HG03558 (cell line): ENCODE data around the gene FAM171A1.
"Not testable (repeated sequence)": the region's sequence is repeated elsewhere in the genome, so short reads cannot be mapped to it uniquely, and the experiment has no call there.

Source experiments
- ATAC-seq: cut with Tn5 transposase; IDR thresholded peaks from one replicate; pipeline ENCODE4 v1.9.1; 2021; ENCODE audit warnings: moderate number of reproducible peaks; ENCODE audit not compliant: unreplicated experiment; ENCODE audit errors: extremely low read depth

The FAM171A1 gene

DNA sequence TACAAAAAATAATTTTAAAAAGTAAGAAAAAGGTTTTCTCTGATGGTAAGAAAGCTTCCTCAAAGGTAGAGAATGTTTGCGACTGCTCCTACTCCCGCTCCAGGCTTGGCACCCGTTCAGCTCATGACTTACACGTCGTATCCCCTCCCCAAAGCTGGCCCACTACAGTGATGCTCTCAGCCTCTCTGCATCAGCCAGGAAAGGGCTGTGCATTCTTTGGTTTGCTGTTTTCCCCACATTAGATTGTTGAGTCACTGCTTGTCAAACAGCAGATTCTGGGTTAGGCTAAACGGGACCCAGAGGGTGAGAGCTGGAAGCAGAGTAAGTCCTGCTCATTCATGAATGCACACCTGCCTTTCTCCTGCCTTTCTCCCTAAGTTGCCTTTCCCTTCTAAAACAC, 147.9 kb downstream of the FAM171A1 start:
- no peak for ATAC-seq

DNA sequence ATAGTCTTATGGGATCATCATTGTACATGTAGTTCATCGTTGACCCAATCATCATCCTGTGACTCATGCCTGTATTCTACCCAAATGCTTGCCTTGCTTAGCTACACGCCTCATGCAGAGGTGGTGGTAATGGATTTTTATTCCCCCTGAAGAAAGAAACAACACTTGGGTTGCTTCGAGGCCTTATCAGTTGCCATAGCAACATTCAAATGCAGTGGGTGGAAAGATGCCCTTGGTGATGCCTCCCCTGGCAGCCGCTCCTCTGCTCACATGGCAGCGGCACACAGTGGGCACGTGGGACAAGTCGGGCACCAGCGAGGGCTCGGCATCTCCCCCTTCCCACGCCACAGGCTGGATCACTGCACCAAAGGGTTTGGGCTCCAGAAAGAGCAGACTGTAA, 148.6 kb downstream of the FAM171A1 start:
- no peak for ATAC-seq

DNA sequence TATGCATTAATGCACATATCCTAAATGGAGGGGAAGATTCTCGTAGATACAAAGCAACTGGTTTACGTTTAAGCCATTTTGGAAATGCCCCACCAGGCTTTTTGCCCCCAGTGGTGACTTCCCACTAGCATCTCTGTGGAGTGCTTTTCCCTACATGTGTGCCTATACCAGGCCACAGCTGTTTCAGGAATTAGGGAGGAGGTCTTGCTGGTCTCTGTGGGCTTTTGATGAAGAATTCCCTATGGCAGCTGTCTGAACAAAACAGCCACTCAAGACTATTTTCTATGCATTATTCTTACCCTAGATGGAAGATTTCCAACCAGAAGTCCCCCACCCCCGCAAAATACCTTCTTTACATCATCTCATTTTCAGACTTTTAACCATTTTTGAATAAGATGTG, 150.6 kb downstream of the FAM171A1 start:
- ATAC-seq, result no peak

DNA sequence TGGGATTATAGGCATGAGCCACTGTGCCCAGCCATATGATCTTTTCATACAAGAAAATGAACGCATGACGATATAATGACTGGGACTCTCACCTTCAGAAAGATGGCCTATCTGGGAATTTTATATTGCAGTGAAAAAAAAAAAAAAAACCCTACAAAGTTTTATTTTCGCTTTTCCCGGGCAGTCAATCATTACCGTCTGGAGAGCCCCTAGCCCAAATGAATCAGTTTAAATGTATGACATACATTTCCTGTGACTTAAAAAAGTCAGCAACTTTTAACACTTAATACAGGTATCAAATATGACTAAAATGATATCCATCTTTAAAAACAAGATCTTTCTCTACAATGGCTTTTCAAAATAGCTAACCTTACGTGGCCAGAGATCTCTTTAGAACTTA, 154.4 kb downstream of the FAM171A1 start:
- no peak for ATAC-seq

DNA sequence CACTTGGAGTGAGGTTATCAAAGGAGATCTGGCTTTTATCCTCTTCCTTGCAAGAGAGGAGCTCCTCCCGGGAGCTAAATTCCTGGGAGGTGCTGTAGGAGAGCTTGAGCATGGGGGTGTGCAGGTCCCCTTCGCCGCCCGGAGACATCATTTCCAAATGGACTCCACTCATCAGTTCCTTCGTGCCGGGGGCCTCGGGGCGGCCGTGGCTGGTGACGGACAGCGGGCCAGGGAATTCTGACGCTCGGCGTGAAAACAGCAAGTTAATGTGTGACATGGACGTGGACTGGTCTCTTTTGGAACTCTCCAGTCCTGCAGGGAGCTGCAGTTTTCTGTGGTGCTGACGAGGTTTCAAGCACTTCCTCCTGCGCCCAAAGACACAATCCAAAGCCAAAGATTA, 156.9 kb downstream of the FAM171A1 start:
- no peak for ATAC-seq

DNA sequence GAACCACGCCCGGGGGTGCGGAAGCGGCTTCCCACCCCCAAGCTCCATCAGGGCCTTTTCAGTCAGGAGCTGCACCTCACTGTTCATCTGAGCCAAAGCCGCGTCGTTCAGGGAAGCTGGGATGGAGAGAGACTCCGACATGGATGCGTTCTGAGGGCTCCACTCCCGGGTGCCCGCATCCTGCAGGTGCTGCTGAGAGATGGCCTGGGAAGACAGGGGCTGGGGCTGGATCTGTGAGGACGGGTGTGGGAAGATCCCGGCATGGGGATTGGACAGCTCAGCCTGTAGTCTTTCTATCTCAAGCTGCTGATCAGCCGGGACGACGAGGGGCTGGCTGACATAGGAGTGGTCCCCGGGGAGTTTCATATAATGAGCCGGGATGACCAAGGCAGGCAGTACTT, 157.6 kb downstream of the FAM171A1 start:
- ATAC-seq, result no peak

DNA sequence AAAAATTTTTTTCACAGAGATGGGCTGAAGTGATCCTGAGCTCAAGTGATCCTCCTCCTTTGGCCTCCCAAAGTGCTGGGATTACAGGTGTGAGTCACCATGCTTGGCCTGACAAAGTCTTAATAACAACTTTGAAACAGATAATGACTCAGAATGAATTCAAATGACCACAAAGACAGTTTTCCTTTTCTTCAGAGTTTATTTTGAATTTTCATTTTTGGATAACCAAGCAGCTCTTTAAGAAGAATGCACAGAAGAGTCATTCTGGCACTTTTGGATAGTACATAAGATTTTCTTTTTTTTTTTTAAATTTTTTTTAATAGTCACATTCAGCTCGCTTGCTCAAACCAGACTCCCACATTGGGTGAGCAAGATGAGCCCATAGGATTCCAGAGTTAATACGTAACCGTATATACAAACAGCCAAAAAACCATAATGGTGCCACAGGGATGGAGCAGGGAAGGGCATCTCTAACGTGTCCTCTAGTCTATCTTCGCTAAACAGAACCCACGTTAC, 159.6 kb downstream of the FAM171A1 start:
- ATAC-seq, result no peak

DNA sequence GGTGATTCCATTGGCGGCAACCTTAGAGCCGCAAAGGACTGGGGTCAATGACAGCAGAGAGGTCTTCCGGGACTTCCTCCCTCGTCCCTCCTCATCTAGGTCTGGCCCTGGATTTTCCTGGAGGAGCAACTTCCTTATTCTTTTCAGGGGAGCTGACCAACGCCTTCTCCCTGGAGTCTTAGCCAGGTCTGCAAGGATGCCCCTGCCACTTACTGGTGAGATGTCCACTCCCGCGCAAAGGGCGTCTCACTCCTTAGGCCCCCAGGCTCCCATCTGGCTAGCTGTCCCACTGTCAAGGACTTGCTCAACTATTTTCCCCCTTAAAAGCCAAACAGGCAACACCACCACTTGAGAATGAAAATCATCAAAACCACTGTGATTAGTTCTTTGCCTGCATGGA, 160.6 kb downstream of the FAM171A1 start:
- no peak for ATAC-seq

DNA sequence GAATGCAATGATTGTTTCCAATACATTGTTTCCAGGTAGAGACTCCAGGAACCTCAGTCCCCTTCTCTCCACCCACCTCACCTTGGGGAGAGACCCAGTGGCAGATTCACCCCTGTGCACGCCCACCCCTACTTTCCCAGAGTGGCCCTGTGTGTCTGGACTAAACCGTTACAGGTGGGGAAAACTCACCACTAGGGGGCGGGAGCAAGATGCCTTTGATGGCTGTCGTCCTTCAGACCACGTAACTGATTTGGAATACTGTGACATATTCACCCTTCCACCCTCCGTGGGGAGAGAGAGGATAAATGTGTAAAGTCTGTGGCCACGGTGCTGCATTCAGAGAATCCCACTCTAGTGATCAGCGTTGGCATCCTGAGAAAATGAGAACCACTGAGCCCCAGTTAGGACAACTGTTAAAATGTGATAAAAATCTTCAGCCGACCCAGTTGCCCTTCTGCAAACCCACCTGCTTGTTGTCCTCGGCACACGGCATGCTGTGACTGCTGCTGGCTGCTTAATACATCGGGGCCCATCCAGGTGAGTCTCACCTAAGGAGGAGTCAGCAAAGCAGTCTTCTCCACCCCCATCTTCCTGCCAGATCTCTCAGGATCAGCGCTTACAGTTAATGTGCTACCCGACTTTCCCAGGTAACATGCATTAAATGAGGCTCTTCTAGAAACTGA, 161.1 kb downstream of the FAM171A1 start:
- ATAC-seq, result no peak

DNA sequence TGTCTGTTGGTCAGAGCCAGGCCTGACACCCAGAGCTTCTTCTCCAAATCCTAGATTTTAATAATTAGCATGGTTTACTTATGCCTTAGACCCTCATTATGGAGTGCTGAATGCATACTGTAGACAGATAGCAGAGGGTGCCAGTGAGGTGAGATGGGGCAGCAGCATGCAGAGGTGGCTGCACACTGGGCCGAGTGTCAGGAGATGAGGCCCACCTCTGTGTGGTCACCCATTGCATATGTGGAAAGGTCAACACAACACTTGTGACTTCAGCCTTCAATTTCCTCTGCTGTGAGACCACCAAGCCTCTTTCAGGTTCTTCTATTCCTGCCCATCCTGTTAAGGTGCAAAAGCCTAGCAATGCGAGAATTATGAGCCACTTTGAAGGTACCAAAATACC, 162.9 kb downstream of the FAM171A1 start:
- ATAC-seq, result no peak

DNA sequence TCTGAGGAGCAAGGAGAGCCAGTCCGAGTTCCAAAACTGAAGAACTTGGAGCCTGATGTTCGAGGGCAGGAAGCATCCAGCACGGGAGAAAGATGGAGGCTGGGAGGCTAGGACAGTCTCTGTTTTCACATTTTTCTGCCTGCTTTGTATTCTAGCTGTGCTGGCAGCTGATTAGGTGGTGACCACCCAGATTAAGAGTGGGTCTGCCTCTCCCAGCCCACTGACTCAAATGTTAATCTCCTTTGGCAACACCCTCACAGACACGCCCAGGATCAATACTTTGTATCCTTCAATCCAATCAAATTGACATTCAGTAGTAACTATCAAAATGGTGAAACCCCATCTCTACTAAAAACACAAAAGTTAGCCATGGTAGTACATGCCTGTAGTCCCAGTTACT, 163.7 kb downstream of the FAM171A1 start:
- not testable (repeated sequence) for ATAC-seq

DNA sequence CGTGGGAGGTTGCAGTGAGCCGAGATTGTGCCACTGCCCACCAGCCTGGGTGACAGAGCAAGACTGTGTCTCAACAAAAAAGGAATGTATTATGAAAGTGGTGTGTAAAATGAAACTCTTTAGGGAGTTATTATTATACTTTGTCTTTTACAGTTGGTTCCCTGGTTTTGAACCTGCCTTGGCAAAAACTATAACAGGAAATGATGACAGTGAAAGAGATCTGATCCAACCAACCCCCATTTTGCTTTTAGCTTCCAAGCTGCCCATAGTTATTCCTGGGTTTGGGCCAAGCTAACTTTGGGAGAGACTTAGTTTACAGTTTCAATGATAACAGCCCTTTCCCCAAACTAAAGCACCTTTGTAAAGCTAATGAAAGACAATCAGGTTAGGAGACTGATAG, 168.4 kb downstream of the FAM171A1 start:
- no peak for ATAC-seq

DNA sequence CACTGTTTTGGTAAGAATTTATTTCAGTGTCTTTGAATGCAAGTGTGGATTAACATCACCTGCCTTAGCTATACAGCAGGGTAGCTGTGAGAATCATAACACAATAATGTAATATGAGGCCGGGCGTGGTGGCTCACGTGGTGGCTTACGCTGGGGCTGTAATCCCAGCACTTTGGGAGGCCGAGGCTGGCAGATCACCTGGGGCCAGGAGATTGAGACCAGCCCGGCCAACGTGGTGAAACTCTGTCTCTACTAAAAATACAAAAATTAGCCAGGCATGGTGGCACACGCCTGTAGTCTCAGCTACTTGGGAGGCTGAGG, 168.8 kb downstream of the FAM171A1 start:
- ATAC-seq, result not testable (repeated sequence)

DNA sequence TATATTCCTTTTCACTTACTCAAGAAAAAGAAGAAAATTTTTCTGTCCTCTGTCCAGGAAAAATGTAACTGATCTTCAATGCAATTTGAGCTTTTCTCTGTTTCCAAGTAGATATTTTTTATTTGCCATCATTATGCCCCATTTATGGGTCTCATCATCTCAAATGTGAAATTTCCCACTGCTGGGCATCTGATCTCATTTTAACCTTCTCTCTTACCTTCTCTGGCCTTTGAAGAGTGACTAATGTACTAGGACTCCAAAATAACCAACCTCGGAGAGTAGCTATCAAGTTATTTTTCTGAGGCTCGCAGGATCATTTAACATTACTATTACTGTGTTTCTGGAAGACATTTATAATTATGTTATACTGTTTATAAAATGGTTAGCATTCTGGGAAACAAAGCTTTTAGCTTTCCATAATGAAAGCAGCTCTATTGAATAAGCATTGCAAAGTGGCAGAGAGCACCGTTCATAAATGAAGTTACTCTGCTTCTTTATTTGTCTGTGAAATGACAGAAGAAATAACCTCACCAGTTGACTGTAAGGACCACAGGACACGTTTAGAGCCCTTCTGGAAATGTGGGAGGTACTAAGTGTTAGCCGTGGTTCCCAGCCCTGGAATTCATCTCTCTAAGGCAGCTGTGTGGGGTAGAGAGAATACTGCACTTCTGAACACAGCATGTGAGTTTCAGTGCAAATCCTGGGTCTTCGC, 169.3 kb downstream of the FAM171A1 start:
- ATAC-seq, result no peak

DNA sequence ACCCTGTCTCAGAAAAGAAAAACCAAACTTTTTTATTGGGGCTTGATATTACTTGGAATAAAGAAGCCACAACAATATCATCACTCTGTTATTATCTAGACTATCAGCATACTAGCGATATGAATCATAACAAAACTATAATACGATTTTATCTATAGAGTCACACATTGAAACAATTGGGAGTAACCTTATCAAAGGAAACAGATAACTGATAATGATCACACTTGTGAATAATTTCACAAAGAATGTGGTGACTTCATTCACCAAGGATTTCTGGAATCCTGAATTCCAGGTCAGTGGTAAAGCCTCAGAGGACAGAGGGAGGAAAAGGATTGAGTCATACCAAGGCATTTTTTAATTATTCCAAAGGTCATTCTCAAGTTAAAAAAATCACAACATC, 170.5 kb downstream of the FAM171A1 start:
- no peak for ATAC-seq

DNA sequence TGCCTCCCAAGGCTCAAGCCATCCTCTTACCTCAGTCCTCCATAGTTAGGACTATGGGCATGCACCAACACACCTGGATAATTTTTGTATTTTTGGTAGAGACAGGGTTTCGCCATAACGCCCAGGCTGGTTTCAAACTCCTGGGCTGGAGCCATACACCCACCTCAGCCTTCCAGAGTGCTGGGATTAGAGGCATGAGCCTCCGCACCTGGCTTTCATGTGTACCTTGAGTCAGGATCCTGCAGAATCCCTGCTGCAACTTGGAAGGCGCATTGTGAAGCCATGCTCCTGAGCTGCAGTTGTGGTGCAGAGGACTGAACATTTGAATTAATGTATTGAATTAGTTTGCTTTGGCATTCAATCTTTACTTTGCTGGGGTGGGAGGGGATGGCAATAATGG, 173.2 kb downstream of the FAM171A1 start:
- no peak for ATAC-seq

DNA sequence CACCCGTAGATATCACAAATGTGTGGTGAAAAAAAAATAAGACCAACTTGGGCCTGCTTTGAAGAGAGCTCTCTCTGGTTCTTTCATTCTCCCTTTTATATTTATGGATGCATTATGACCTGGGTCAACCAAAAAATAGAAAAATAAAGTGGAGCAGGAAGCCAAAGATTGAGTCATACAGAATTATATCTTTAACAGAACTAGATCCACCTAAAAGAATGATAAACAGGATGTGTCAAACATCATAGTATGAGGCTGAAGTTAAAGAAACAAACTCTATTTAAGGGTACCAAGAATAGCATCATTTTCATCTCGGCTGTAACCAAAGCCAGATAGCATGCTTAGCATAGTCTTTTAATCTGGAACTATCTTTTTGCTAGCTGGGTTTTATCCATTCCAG, 173.8 kb downstream of the FAM171A1 start:
- ATAC-seq, result no peak

DNA sequence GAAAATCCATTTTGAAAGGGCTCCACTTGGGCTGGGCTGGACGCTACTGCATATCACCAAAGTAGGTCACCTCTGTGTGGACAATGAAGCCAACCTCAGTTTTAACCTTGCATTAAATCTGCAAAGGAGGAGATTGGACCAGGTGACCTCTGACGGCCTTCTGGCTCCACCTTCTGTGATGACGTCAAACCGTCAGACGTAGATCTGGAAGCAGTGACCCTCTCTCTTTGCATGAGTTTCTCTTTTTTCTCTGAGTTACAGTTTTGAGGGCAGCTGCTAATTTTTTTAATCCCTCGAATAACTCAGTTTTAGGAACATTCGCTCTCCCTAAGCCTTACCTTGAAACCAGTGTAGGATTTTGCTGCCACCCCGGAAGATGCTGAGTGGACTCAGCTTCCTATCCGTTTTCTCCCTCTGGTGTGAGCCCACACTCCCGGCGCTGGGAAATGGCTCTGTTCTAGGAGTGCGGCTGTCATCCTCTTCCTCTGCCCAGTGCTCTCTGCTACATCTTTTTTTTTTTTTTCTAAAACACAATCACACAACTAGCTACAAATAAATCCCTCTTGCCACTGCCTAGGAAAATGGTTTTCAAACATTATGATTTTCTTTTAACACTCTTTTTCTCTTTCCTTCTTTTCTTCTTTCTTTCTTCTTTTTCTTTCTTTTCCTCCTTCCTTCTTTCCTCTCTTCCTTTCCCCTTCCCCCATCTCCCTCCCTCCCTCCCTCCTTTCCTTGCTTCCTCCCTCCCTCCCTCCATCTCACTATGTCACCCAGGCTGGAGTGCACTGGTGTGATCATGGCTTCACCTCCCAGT, 174.9 kb downstream of the FAM171A1 start:
- ATAC-seq, result no peak

DNA sequence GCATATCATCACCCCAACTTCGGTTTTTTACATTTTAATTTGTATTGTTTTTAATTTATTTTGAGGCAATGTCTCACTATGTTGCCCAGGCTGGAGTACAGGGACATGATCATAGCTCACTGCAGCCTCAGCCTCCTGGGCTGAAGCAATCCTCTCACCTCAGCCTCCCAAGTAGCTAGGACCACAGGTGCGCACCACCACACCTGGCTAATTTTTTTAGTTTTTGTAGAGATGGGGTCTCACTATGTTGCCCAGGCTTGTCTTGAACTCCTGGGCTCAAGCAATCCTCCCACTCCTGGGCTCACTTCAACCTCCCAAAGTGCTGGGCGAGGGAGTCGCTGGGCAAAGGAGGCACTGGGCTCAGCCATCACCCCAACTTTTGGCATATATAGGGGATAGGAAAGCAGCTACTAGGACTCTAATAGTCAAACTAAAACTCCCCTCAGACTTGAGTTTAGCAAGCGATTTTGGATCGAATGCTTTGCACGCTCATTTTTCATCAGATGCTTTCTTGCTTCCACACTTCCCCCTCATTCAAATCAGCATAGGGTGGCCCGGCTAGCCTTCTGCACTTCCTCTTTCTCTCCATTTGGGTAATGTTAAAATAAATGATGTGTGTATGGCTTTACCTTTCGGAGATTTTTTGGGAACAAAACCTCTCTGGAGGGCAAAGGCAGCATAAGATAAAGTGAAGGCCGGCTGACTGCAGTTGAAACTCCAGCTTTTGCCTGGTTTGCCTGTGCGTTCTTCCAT, 181.8 kb downstream of the FAM171A1 start:
- ATAC-seq, result no peak

DNA sequence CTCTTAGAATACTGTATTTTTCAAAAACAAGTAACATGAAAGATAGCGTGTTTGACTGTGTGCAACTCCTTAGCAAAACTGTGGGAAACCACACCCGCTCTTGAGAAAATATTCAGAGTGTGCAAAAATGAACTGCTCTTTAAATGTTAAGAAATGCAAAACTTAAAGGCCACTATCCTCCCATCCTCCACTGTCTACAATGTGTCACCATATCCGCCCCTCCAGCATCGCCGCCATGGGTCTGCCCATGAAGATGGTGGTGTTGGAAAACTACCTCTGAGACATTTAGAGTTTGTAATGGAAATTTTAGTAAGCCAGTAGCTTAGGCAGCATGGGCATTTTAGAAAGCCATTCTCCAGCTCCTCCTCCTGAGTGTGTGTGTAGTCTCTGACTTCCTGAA, 182.5 kb downstream of the FAM171A1 start:
- no peak for ATAC-seq
